ENCODE data around the gene ITPKC. TPM values are rescaled to one million over a fixed set of nuclear protein-coding genes. Genes with fewer than 3 reads are reported as not detected.
A peak's percentile ranks its signal among the peaks of the same experiment; 100 is the strongest.

Gene ITPKC
- total and polyA plus RNA-seq, 2 of the 13 experiments (the other 11 are each of a cell fraction or from before 2014, with no cell fraction given), result 6.9 to 11.2 TPM

GRCh38 chr19:40714441-40715299 lies 2.2 kb upstream of the ITPKC start (continued):
- TF ChIP-seq ARNTL (CRISPR knock-in tag; IDR thresholded peaks at IDR 0.05) (no peak), MIXL1 (CRISPR knock-in tag; IDR thresholded peaks at IDR 0.05) (no peak), ZNF713 (CRISPR knock-in tag; IDR thresholded peaks at IDR 0.05) (peak; percentile 81; the same call in 1 of the 2 replicates), ZNF407 (CRISPR knock-in tag; IDR thresholded peaks at IDR 0.05; ENCODE audit: not compliant biosample characterization) (no peak), ZNF230 (CRISPR knock-in tag; IDR thresholded peaks at IDR 0.05) (no peak), ZNF138 (CRISPR knock-in tag; IDR thresholded peaks at IDR 0.05; ENCODE audit: low read depth) (no peak), KAT7 (CRISPR knock-in tag; IDR thresholded peaks at IDR 0.05; ENCODE audit: borderline replicate concordance) (no peak), TFDP2 (CRISPR knock-in tag; IDR thresholded peaks at IDR 0.05) (no peak), ZNF646 (CRISPR knock-in tag; IDR thresholded peaks at IDR 0.05) (no peak), ZNF580 (CRISPR knock-in tag; IDR thresholded peaks at IDR 0.05; ENCODE audit: borderline replicate concordance, low read depth) (no peak), PHF21A (CRISPR knock-in tag; IDR thresholded peaks at IDR 0.05) (no peak), MLX (CRISPR knock-in tag; IDR thresholded peaks at IDR 0.05) (no peak)

Data from HepG2 (cell line).